Measurements from ENCODE around the gene SUCO.

GRCh38 chr1:172616636-172617035 is 83.7 kb downstream of the SUCO start:
- no peak for TF ChIP-seq EZH2phosphoT487 (IDR thresholded peaks at IDR 0.05; ENCODE audit: insufficient read depth, low read depth)
- TF ChIP-seq EZH2 (IDR thresholded peaks at IDR 0.05; ENCODE audit: insufficient read depth, poor library complexity, severe bottlenecking), result no peak
